ENCODE data around the gene CD33. TPM values are rescaled to one million over a fixed set of nuclear protein-coding genes. Genes with fewer than 3 reads are reported as not detected.

The CD33 gene
- total RNA-seq, 5 donors from 2014 or later (not counting 1 experiment from before 2014, with no cell fraction given) = 0.23 to 0.60 (median 0.42) TPM; not detected in 1

GRCh38 chr19:51195316-51195586 is 29.6 kb upstream of the CD33 start:
- no peak overlapping the region for H3K27ac ChIP-seq (ENCODE audit: low read length)
- POLR2A ChIA-PET = no interaction called here
- H3K9me3 ChIP-seq = no peaks in the 10 kb centered on the region
- Mint-ChIP-seq H3K27ac (no peak overlapping the region), H3K4me3 (no peak overlapping the region), H3K9me3 (no peaks in the 10 kb centered on the region), H3K36me3 (no peaks in the 10 kb centered on the region), H3K4me1 (peaks cover 0 to 6% (median 0%) of the 10 kb centered on the region in 3 donors), H3K27me3 (peaks cover 2 to 16% of the 10 kb centered on the region in 2 donors)
- H3K36me3 ChIP-seq (ENCODE audit: control insufficient read depth in 2 of 2, extremely low read depth in 1 of 2, insufficient read depth in 1 of 2, low read length in 1 of 2) = no peaks in the 10 kb centered on the region
- CTCF ChIA-PET = no interaction called here
- 87% methylated on average over 8 of the region's 9 CpGs for WGBS (ENCODE audit: insufficient coverage)
- no peaks in the 10 kb centered on the region for H3K4me1 ChIP-seq (ENCODE audit: control insufficient read depth in 1 of 2, extremely low read depth in 1 of 2, insufficient read depth in 2 of 2, low read length in 2 of 2)
- no peak overlapping the region for H3K4me3 ChIP-seq (ENCODE audit: control insufficient read depth in 1 of 2, extremely low read depth in 1 of 2, low read length in 1 of 2)
- DNase-seq (no peak), ATAC-seq (replicated peaks in 1 of 4) (no peak)
- H3K27me3 ChIP-seq (replicated peaks in 1 of 2; ENCODE audit: control insufficient read depth in 2 of 2, extremely low read depth in 1 of 2, insufficient read depth in 2 of 2, low read length in 1 of 2) = peaks cover 0 to 19% of the 10 kb centered on the region in 2 experiments

DNA sequence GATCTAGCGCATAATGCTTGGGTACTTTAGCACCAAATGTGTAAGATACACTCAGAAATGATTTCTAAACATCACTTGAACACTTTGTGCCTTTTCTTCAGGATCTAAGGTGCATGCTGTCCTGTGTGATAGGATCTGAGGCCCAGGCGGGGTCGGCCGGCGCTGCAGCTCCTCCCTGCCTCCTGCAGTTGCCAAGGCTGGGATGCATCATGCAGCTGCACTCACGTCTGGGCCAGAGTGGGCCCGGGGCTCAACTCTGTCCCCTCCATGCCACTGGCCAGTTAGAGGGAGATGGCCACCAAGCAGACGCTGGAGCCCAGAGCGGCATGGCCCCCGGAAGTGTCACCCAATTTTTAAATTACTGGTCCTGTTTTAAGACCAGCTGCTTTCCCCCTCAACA is 29.3 kb upstream of the CD33 start:
- Histone ChIP-seq H3K4me1 (ENCODE audit: control insufficient read depth in 1 of 2, extremely low read depth in 1 of 2, insufficient read depth in 2 of 2, low read length in 2 of 2) (no peaks in the 10 kb centered on the region), H3K4me3 (ENCODE audit: control insufficient read depth in 1 of 2, extremely low read depth in 1 of 2, low read length in 1 of 2) (no peak overlapping the region), H3K9me3 (no peaks in the 10 kb centered on the region), H3K27me3 (replicated peaks in 1 of 2; ENCODE audit: control insufficient read depth in 2 of 2, extremely low read depth in 1 of 2, insufficient read depth in 2 of 2, low read length in 1 of 2) (peaks cover 0 to 23% of the 10 kb centered on the region in 2 experiments), H3K36me3 (ENCODE audit: control insufficient read depth in 2 of 2, extremely low read depth in 1 of 2, insufficient read depth in 1 of 2, low read length in 1 of 2) (no peaks in the 10 kb centered on the region), H3K27ac (ENCODE audit: low read length) (no peak overlapping the region)
- WGBS (ENCODE audit: insufficient coverage) = 95% methylated on average over 7 of the region's 10 CpGs
- H3K4me3 Mint-ChIP-seq = no peak overlapping the region
- H3K4me1 Mint-ChIP-seq = peaks cover 0 to 6% (median 0%) of the 10 kb centered on the region in 3 donors
- H3K27ac Mint-ChIP-seq = no peak overlapping the region
- no peaks in the 10 kb centered on the region for H3K9me3 Mint-ChIP-seq
- DNase-seq (no peak), ATAC-seq (replicated peaks in 1 of 4) (no peak)
- ChIA-PET CTCF (no interaction called here), POLR2A (no interaction called here)
- H3K27me3 Mint-ChIP-seq = peaks cover 6 to 18% of the 10 kb centered on the region in 2 donors
- H3K36me3 Mint-ChIP-seq = no peaks in the 10 kb centered on the region

GRCh38 chr19:51196181-51196580 is 28.7 kb upstream of the CD33 start:
- H3K27ac ChIP-seq (ENCODE audit: low read length) = no peak overlapping the region
- CTCF ChIA-PET = no interaction called here
- H3K4me3 ChIP-seq (ENCODE audit: control insufficient read depth in 1 of 2, extremely low read depth in 1 of 2, low read length in 1 of 2) = no peak overlapping the region
- POLR2A ChIA-PET = no interaction called here
- no peaks in the 10 kb centered on the region for H3K4me1 ChIP-seq (ENCODE audit: control insufficient read depth in 1 of 2, extremely low read depth in 1 of 2, insufficient read depth in 2 of 2, low read length in 2 of 2)
- no peaks in the 10 kb centered on the region for H3K9me3 Mint-ChIP-seq
- peaks cover 0 to 6% (median 0%) of the 10 kb centered on the region in 3 donors for H3K4me1 Mint-ChIP-seq
- 85% methylated on average over 3 of the region's 5 CpGs for WGBS (ENCODE audit: insufficient coverage)
- peaks cover 12 to 24% of the 10 kb centered on the region in 2 donors for H3K27me3 Mint-ChIP-seq
- no peak for ATAC-seq (replicated peaks in 1 of 4)
- no peaks in the 10 kb centered on the region for H3K36me3 Mint-ChIP-seq
- no peak overlapping the region for H3K4me3 Mint-ChIP-seq
- DNase-seq = no peak
- H3K27me3 ChIP-seq (replicated peaks in 1 of 2; ENCODE audit: control insufficient read depth in 2 of 2, extremely low read depth in 1 of 2, insufficient read depth in 2 of 2, low read length in 1 of 2) = peaks cover 0 to 29% of the 10 kb centered on the region in 2 experiments
- H3K9me3 ChIP-seq = no peaks in the 10 kb centered on the region
- H3K27ac Mint-ChIP-seq = no peak overlapping the region
- H3K36me3 ChIP-seq (ENCODE audit: control insufficient read depth in 2 of 2, extremely low read depth in 1 of 2, insufficient read depth in 1 of 2, low read length in 1 of 2) = no peaks in the 10 kb centered on the region

DNA sequence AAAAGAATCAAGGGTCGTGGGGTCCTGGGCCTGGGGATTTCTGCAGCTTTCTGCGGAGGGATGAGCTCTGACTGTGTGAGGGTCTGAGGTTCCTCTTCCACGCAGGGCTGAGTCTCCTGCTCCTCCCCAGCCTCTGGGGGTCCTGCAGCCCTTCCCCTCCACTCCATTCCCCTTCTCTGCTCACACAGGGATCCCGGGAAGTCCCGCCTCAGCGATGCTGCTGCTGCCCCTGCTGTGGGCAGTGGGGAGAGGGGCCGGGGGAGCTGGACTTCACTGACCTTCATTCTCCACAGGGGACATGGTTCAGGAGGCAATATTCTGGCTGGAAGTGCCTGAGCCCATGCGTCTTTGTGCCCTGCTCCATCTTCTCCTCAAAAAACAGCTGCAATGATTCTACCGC is 26.2 kb upstream of the CD33 start:
- Mint-ChIP-seq H3K4me1 (peaks cover 0 to 6% (median 0%) of the 10 kb centered on the region in 3 donors), H3K9me3 (no peaks in the 10 kb centered on the region), H3K27ac (no peak overlapping the region), H3K36me3 (no peaks in the 10 kb centered on the region), H3K4me3 (no peak overlapping the region), H3K27me3 (peaks cover 18 to 37% of the 10 kb centered on the region in 2 donors)
- WGBS (ENCODE audit: insufficient coverage) = 90% methylated on average over 2 of the region's 9 CpGs
- Histone ChIP-seq H3K9me3 (no peaks in the 10 kb centered on the region), H3K4me1 (ENCODE audit: control insufficient read depth in 1 of 2, extremely low read depth in 1 of 2, insufficient read depth in 2 of 2, low read length in 2 of 2) (no peaks in the 10 kb centered on the region), H3K4me3 (ENCODE audit: control insufficient read depth in 1 of 2, extremely low read depth in 1 of 2, low read length in 1 of 2) (no peak overlapping the region), H3K27ac (ENCODE audit: low read length) (no peak overlapping the region), H3K27me3 (replicated peaks in 1 of 2; ENCODE audit: control insufficient read depth in 2 of 2, extremely low read depth in 1 of 2, insufficient read depth in 2 of 2, low read length in 1 of 2) (peaks cover 0 to 39% of the 10 kb centered on the region in 2 experiments), H3K36me3 (ENCODE audit: control insufficient read depth in 2 of 2, extremely low read depth in 1 of 2, insufficient read depth in 1 of 2, low read length in 1 of 2) (no peaks in the 10 kb centered on the region)
- ATAC-seq (replicated peaks in 1 of 4) (no peak), DNase-seq (no peak)
- CTCF ChIA-PET = no interaction called here
- POLR2A ChIA-PET = no interaction called here

GRCh38 chr19:51200071-51200666 is 24.7 kb upstream of the CD33 start:
- H3K4me3 ChIP-seq (ENCODE audit: control insufficient read depth in 1 of 2, extremely low read depth in 1 of 2, low read length in 1 of 2) = no peak overlapping the region
- ChIA-PET CTCF (no interaction called here), POLR2A (no interaction called here)
- Mint-ChIP-seq H3K4me1 (no peaks in the 10 kb centered on the region), H3K27me3 (peaks cover 22 to 43% of the 10 kb centered on the region in 2 donors), H3K9me3 (no peaks in the 10 kb centered on the region), H3K27ac (no peak overlapping the region), H3K4me3 (no peak overlapping the region), H3K36me3 (no peaks in the 10 kb centered on the region)
- no peak overlapping the region for H3K27ac ChIP-seq (ENCODE audit: low read length)
- no peak for ATAC-seq (replicated peaks in 1 of 4)
- no peak for DNase-seq
- 67% methylated on average over 10 of the region's 10 CpGs for WGBS (ENCODE audit: insufficient coverage)
- no peaks in the 10 kb centered on the region for H3K4me1 ChIP-seq (ENCODE audit: control insufficient read depth in 1 of 2, extremely low read depth in 1 of 2, insufficient read depth in 2 of 2, low read length in 2 of 2)
- no peaks in the 10 kb centered on the region for H3K9me3 ChIP-seq
- no peaks in the 10 kb centered on the region for H3K36me3 ChIP-seq (ENCODE audit: control insufficient read depth in 2 of 2, extremely low read depth in 1 of 2, insufficient read depth in 1 of 2, low read length in 1 of 2)
- H3K27me3 ChIP-seq (replicated peaks in 1 of 2; ENCODE audit: control insufficient read depth in 2 of 2, extremely low read depth in 1 of 2, insufficient read depth in 2 of 2, low read length in 1 of 2) = peaks cover 0 to 39% of the 10 kb centered on the region in 2 experiments

- Mint-ChIP-seq H3K4me3 (no peak overlapping the region), H3K27me3 (peaks cover 23 to 45% of the 10 kb centered on the region in 2 donors), H3K4me1 (no peaks in the 10 kb centered on the region), H3K9me3 (no peaks in the 10 kb centered on the region), H3K27ac (no peak overlapping the region), H3K36me3 (no peaks in the 10 kb centered on the region)
- DNase-seq = no peak
- Histone ChIP-seq H3K4me3 (ENCODE audit: control insufficient read depth in 1 of 2, extremely low read depth in 1 of 2, low read length in 1 of 2) (no peak overlapping the region), H3K27ac (ENCODE audit: low read length) (no peak overlapping the region), H3K9me3 (no peaks in the 10 kb centered on the region), H3K4me1 (ENCODE audit: control insufficient read depth in 1 of 2, extremely low read depth in 1 of 2, insufficient read depth in 2 of 2, low read length in 2 of 2) (no peaks in the 10 kb centered on the region), H3K27me3 (replicated peaks in 1 of 2; ENCODE audit: control insufficient read depth in 2 of 2, extremely low read depth in 1 of 2, insufficient read depth in 2 of 2, low read length in 1 of 2) (peaks cover 0 to 37% of the 10 kb centered on the region in 2 experiments), H3K36me3 (ENCODE audit: control insufficient read depth in 2 of 2, extremely low read depth in 1 of 2, insufficient read depth in 1 of 2, low read length in 1 of 2) (no peaks in the 10 kb centered on the region)
- WGBS (ENCODE audit: insufficient coverage) = 44% methylated on average over 2 of the region's 5 CpGs
- ATAC-seq (replicated peaks in 1 of 4) = no peak
- ChIA-PET POLR2A (no interaction called here), CTCF (no interaction called here)
These were observed 23.2 kb upstream of the CD33 start for GRCh38 chr19:51201712-51202111.

- Mint-ChIP-seq H3K4me1 (no peaks in the 10 kb centered on the region), H3K27ac (no peak overlapping the region), H3K9me3 (no peaks in the 10 kb centered on the region), H3K4me3 (no peak overlapping the region), H3K36me3 (no peaks in the 10 kb centered on the region), H3K27me3 (peaks cover 30 to 46% of the 10 kb centered on the region in 2 donors)
- no CpG with 5 or more reads among the region's 3 CpGs for WGBS (ENCODE audit: insufficient coverage)
- Histone ChIP-seq H3K4me3 (ENCODE audit: control insufficient read depth in 1 of 2, extremely low read depth in 1 of 2, low read length in 1 of 2) (no peak overlapping the region), H3K9me3 (no peaks in the 10 kb centered on the region), H3K4me1 (ENCODE audit: control insufficient read depth in 1 of 2, extremely low read depth in 1 of 2, insufficient read depth in 2 of 2, low read length in 2 of 2) (no peaks in the 10 kb centered on the region), H3K27me3 (replicated peaks in 1 of 2; ENCODE audit: control insufficient read depth in 2 of 2, extremely low read depth in 1 of 2, insufficient read depth in 2 of 2, low read length in 1 of 2) (peaks cover 0 to 32% of the 10 kb centered on the region in 2 experiments), H3K36me3 (ENCODE audit: control insufficient read depth in 2 of 2, extremely low read depth in 1 of 2, insufficient read depth in 1 of 2, low read length in 1 of 2) (no peaks in the 10 kb centered on the region), H3K27ac (ENCODE audit: low read length) (no peak overlapping the region)
- ATAC-seq (replicated peaks in 1 of 4) (no peak), DNase-seq (no peak)
- CTCF ChIA-PET = no interaction called here
- POLR2A ChIA-PET = no interaction called here
These were observed 21.0 kb upstream of the CD33 start for GRCh38 chr19:51203916-51204315.
